Neural cell (in vitro differentiated cells): ENCODE results near the gene EMILIN3. TPM values are rescaled to one million over a fixed set of nuclear protein-coding genes. Genes with fewer than 3 reads are reported as not detected.

Experiments used
- H2AFZ ChIP-seq: fragments of 200-600, 300-800 bp; sonication (generic), shearing (Covaris generic); 2 replicates; pipeline ENCODE4 v1.6.0; 2014; ENCODE audit warnings: low read depth, mild to moderate bottlenecking, antibody characterized with exemption, low read length, moderate library complexity
- H3F3A ChIP-seq: fragments of 200-600 bp; shearing (Covaris generic); 2 replicates; pipeline ENCODE4 v1.6.1; 2016; ENCODE audit warnings: mild to moderate bottlenecking, moderate library complexity, mixed read lengths, antibody characterized with exemption, low read length; ENCODE audit not compliant: insufficient read depth, poor library complexity, severe bottlenecking
- H3K27ac ChIP-seq: fragments of 200-600, 300-800 bp; sonication (generic), shearing (Covaris generic); 2 replicates; pipeline ENCODE4 v1.5.1; 2014; ENCODE audit warnings: mild to moderate bottlenecking, low read length, moderate library complexity
- H3K27me3 ChIP-seq: fragments of 300-800, 200-600 bp; sonication (generic), shearing (Covaris generic); 2 replicates; pipeline ENCODE4 v1.6.0; 2014; ENCODE audit warnings: mild to moderate bottlenecking, low read depth, low read length, moderate library complexity; ENCODE audit not compliant: insufficient read depth
- H3K36me3 ChIP-seq: fragments of 300-800, 200-600 bp; sonication (generic), shearing (Covaris generic); 2 replicates; pipeline ENCODE4 v1.5.1; 2014; ENCODE audit warnings: mild to moderate bottlenecking, antibody characterized with exemption, low read length, moderate library complexity; ENCODE audit not compliant: insufficient read depth
- H3K4me2 ChIP-seq: fragments of 300-800, 200-600 bp; sonication (generic), shearing (Covaris generic); 2 replicates; pipeline ENCODE4 v1.6.0; 2014; ENCODE audit warnings: mild to moderate bottlenecking, low read length
- H3K4me3 ChIP-seq: fragments of 300-800, 200-600 bp; sonication (generic), shearing (Covaris generic); 2 replicates; pipeline ENCODE4 v1.5.1; 2014; ENCODE audit warnings: mild to moderate bottlenecking, low read length, moderate library complexity
- H3K79me2 ChIP-seq: fragments of 200-600 bp; shearing (Covaris generic); replicated peaks from 2 replicates; pipeline ENCODE4 v1.6.0; 2014; ENCODE audit warnings: mild to moderate bottlenecking, low read length, moderate library complexity; ENCODE audit not compliant: insufficient read depth
- H3K9ac ChIP-seq: fragments of 300-800, 200-600 bp; sonication (generic), shearing (Covaris generic); 2 replicates; pipeline ENCODE4 v1.6.1; 2016; ENCODE audit warnings: mild to moderate bottlenecking, low read length, mixed read lengths
- H3K9me2 ChIP-seq: fragments of 200-600 bp; shearing (Covaris generic); 2 replicates; pipeline ENCODE4 v1.6.1; 2016; ENCODE audit warnings: mild to moderate bottlenecking, low read length, mixed read lengths; ENCODE audit not compliant: insufficient read depth
- H3K9me3 ChIP-seq: fragments of 200-600, 300-800 bp; sonication (generic), shearing (Covaris generic); 2 replicates; pipeline ENCODE4 v1.6.1; 2016; ENCODE audit warnings: mild to moderate bottlenecking, mixed run types, low read length, moderate library complexity, mixed read lengths
- H4K20me1 ChIP-seq: fragments of 200-600 bp; shearing (Covaris generic); 2 replicates; pipeline ENCODE4 v1.6.1; 2016; ENCODE audit warnings: mild to moderate bottlenecking, mixed run types; ENCODE audit not compliant: insufficient read depth
- EP300 ChIP-seq: fragments of 450-650 bp; conservative IDR thresholded peaks from 2 replicates; pipeline ENCODE4 v1.6.1; 2014; ENCODE audit warnings: antibody characterized with exemption, mild to moderate bottlenecking, moderate library complexity; ENCODE audit not compliant: poor library complexity, severe bottlenecking
- EZH2 ChIP-seq: fragments of 200-600, 300-800 bp; shearing (Covaris generic), sonication (generic); IDR thresholded peaks from 2 replicates; pipeline ENCODE4 v1.6.1; 2014; ENCODE audit warnings: antibody characterized with exemption, low read length, borderline replicate concordance, mild to moderate bottlenecking; ENCODE audit not compliant: insufficient read depth, poor library complexity, severe bottlenecking
- MXI1 ChIP-seq: fragments of 450-650 bp; conservative IDR thresholded peaks from 2 replicates; pipeline ENCODE4 v1.6.1; 2014; ENCODE audit warnings: antibody characterized with exemption, mild to moderate bottlenecking; ENCODE audit not compliant: poor library complexity, severe bottlenecking
- POLR2AphosphoS5 ChIP-seq: IDR thresholded peaks from 2 replicates; pipeline ENCODE4 v1.6.1; 2012
- RAD21 ChIP-seq: fragments of 450-650 bp; conservative IDR thresholded peaks from 2 replicates; pipeline ENCODE4 v1.6.1; 2014; ENCODE audit warnings: antibody characterized with exemption, mild to moderate bottlenecking, moderate library complexity
- SMC3 ChIP-seq: fragments of 450-650 bp; conservative IDR thresholded peaks from 2 replicates; pipeline ENCODE4 v1.6.1; 2014; ENCODE audit warnings: antibody characterized with exemption, mild to moderate bottlenecking, moderate library complexity; ENCODE audit not compliant: poor library complexity
- TAF1 ChIP-seq: IDR thresholded peaks from 2 replicates; pipeline ENCODE4 v1.6.1; 2012; ENCODE audit warnings: low read depth
- polyA plus RNA-seq: library from polyadenylated mRNA; depleted of rRNA; stranded (reverse); fragments of >200 nt; gene quantifications from 2 replicates; pipeline ENCODE4 v1.2.3, GENCODE V29; 2014
- TF ChIP-seq, protein P1 (sequence below): IDR thresholded peaks from 2 replicates; pipeline ENCODE4 v1.6.1; 2012; ENCODE audit warnings: borderline replicate concordance
- TF ChIP-seq, protein P2 (sequence below): fragments of 450-650 bp; IDR thresholded peaks from 2 replicates; pipeline ENCODE4 v1.5.1; 2014; ENCODE audit warnings: antibody characterized with exemption, mild to moderate bottlenecking, moderate library complexity; ENCODE audit not compliant: poor library complexity, severe bottlenecking

EMILIN3 gene
- polyA plus RNA-seq, 1 donor from 2014 or later: 0.30 TPM

DNA sequence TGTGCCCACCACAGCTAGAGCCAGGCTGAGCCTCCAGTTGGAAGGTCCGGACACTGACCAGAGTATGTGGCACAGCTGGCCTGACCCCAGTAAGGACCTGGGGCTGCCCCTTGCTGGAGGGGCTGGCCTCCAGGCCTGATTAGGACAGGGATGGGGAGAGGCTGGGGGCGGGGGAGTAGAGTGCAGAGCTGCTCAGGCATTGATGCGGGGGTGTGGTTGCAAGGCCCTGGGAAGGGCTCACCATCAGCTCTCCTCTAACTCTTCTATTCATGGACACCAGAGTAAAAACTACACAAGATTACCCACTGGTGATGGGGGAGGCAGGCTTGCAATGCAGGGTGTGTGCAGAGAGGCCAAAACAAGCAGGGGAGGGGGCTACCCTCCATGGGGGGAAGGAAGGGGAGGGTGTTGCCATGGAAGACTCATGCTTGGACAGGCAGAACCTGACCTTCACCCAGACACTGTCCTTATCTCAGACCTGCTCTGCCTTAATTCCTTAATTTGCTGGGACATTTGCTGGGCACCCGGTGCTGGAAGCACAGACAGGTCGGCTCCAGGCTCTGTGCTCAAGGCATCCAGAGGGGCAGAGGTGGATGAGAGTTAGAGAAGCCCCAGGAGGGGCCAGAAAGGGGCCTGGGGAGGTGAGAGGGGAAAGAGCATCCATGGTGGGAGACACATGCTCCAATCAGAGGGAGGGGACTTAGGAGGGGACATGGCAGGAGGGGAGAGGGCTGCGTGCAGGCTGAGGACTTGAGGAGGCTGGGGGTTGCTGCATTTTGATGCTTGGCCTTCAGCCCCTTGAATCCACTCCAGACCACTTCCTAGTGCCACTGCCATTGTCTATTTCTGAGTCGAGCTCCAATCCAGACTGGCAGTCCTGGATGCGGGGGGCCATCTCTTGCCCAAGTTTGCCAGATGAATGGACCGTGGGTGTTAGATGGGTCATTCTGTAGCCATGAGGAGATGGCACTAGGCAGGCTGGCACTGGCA is 7.6 kb upstream of the EMILIN3 start:
- Histone ChIP-seq H3K9ac (no peak overlapping the region), H3K4me2 (no peak overlapping the region), H3K9me2 (no peaks in the 10 kb centered on the region), H3K27me3 (no peaks in the 10 kb centered on the region), H3K9me3 (no peaks in the 10 kb centered on the region), H3K36me3 (no peaks in the 10 kb centered on the region), H2AFZ (no peak overlapping the region), H3F3A (no peaks in the 10 kb centered on the region), H3K79me2 (no peaks in the 10 kb centered on the region), H3K4me3 (no peak overlapping the region), H4K20me1 (no peaks in the 10 kb centered on the region), H3K27ac (no peak overlapping the region)
- TF ChIP-seq, protein P1, sequence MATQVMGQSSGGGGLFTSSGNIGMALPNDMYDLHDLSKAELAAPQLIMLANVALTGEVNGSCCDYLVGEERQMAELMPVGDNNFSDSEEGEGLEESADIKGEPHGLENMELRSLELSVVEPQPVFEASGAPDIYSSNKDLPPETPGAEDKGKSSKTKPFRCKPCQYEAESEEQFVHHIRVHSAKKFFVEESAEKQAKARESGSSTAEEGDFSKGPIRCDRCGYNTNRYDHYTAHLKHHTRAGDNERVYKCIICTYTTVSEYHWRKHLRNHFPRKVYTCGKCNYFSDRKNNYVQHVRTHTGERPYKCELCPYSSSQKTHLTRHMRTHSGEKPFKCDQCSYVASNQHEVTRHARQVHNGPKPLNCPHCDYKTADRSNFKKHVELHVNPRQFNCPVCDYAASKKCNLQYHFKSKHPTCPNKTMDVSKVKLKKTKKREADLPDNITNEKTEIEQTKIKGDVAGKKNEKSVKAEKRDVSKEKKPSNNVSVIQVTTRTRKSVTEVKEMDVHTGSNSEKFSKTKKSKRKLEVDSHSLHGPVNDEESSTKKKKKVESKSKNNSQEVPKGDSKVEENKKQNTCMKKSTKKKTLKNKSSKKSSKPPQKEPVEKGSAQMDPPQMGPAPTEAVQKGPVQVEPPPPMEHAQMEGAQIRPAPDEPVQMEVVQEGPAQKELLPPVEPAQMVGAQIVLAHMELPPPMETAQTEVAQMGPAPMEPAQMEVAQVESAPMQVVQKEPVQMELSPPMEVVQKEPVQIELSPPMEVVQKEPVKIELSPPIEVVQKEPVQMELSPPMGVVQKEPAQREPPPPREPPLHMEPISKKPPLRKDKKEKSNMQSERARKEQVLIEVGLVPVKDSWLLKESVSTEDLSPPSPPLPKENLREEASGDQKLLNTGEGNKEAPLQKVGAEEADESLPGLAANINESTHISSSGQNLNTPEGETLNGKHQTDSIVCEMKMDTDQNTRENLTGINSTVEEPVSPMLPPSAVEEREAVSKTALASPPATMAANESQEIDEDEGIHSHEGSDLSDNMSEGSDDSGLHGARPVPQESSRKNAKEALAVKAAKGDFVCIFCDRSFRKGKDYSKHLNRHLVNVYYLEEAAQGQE: no peak
- TF ChIP-seq RAD21 (no peak), POLR2AphosphoS5 (no peak), EZH2 (no peak), SMC3 (no peak), EP300 (no peak), TAF1 (no peak), MXI1 (no peak)
- TF ChIP-seq, protein P2, sequence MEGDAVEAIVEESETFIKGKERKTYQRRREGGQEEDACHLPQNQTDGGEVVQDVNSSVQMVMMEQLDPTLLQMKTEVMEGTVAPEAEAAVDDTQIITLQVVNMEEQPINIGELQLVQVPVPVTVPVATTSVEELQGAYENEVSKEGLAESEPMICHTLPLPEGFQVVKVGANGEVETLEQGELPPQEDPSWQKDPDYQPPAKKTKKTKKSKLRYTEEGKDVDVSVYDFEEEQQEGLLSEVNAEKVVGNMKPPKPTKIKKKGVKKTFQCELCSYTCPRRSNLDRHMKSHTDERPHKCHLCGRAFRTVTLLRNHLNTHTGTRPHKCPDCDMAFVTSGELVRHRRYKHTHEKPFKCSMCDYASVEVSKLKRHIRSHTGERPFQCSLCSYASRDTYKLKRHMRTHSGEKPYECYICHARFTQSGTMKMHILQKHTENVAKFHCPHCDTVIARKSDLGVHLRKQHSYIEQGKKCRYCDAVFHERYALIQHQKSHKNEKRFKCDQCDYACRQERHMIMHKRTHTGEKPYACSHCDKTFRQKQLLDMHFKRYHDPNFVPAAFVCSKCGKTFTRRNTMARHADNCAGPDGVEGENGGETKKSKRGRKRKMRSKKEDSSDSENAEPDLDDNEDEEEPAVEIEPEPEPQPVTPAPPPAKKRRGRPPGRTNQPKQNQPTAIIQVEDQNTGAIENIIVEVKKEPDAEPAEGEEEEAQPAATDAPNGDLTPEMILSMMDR: no peak

DNA sequence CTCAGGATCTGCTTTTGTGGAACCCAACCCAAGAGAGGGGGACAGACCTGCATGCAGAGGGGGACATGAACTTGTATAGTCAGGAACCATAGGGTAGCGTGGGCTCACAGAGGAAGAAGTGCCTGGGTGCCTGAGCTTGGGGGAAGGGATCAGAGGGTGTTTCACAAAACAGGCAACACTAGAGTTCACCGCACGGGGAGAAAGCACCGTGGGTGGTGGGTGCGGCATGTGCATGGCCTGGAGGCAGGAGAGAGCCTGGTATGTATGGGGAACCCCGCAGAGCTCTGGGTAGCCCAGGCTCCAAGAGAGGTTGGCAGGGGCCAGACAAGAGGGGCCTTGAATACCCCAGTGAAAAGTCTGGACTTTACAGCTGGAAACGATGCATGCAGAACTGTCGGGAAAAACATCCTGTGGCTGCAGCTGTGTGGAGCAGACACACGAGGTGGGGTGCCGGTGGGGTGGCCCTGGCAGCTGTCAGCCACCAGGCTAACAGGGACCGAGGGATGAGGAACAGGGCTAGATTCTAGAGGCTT is 6.7 kb upstream of the EMILIN3 start:
- Histone ChIP-seq H3K4me2 (no peak overlapping the region), H3K4me3 (no peak overlapping the region), H3K9me3 (no peaks in the 10 kb centered on the region), H4K20me1 (no peaks in the 10 kb centered on the region), H3K9ac (no peak overlapping the region), H3K36me3 (no peaks in the 10 kb centered on the region), H3K79me2 (no peaks in the 10 kb centered on the region), H2AFZ (no peak overlapping the region), H3K9me2 (no peaks in the 10 kb centered on the region), H3K27ac (no peak overlapping the region), H3K27me3 (no peaks in the 10 kb centered on the region), H3F3A (no peaks in the 10 kb centered on the region)
- TF ChIP-seq POLR2AphosphoS5 (no peak), EZH2 (no peak), MXI1 (no peak), SMC3 (no peak), TAF1 (no peak), EP300 (no peak), RAD21 (no peak)
- TF ChIP-seq, protein P1: no peak
- TF ChIP-seq, protein P2: no peak
